SK-N-SH (cell line): ENCODE measurements around the gene THOP1. TPM values are rescaled to one million over a fixed set of nuclear protein-coding genes. Genes with fewer than 3 reads are reported as not detected.

ENCODE experiments used
- CTCF ChIA-PET: fragments of 300-600, 350-600 bp; formaldehyde crosslinking; extraction: SDS; loops from one replicate; lab custom pipeline; 2021; lab: Yijun Ruan, JAX
- POLR2A ChIA-PET: fragments of 350-600 bp; sonication (Branson Sonifier 250); formaldehyde crosslinking; extraction: SDS; loops from one replicate; lab custom pipeline; 2020; ENCODE audit warnings: antibody characterized with exemption, inconsistent platforms; lab: Yijun Ruan, JAX
- DNase-seq: peaks from one replicate; pipeline ENCODE4 v3.0.0; 2012
- H2AFZ ChIP-seq: fragments of 200-600 bp; sonication (generic); 2 replicates; pipeline ENCODE4 v1.8.1; 2016; ENCODE audit warnings: antibody characterized with exemption, mild to moderate bottlenecking, low read depth
- H3F3A ChIP-seq: fragments of 200-600 bp; sonication (generic); replicated peaks from 2 replicates; pipeline ENCODE3; 2016; ENCODE audit warnings: antibody characterized with exemption, mild to moderate bottlenecking; ENCODE audit not compliant: insufficient read depth
- H3K27ac ChIP-seq, 2 experiments: fragments of 200-500 bp in 1 of 2; fragments of 200-600 bp in 1 of 2; sonication (Bioruptor generic) in 1 of 2; sonication (generic), shearing (Covaris generic) in 1 of 2; 2 replicates each; pipeline versions ENCODE4 v1.5.1 to v1.6.1; 2014 to 2016; ENCODE audit warnings: low read depth in 2 of 2, inconsistent platforms in 1 of 2, low read length in 1 of 2, mild to moderate bottlenecking in 1 of 2, mixed read lengths in 1 of 2
- H3K27me3 ChIP-seq: fragments of 200-600 bp; sonication (generic), shearing (Covaris generic); 2 replicates; pipeline ENCODE4 v1.6.1; 2016; ENCODE audit warnings: mixed run types; ENCODE audit not compliant: insufficient read depth
- H3K36me3 ChIP-seq, 2 experiments: fragments of 200-500 bp in 1 of 2; fragments of 200-600 bp in 1 of 2; sonication (Bioruptor generic) in 1 of 2; sonication (generic) in 1 of 2; replicated peaks in 1 of 2; 2 replicates each; pipeline versions ENCODE3 to v1.5.1; 2014 to 2016; ENCODE audit warnings: low read length in 1 of 2, mild to moderate bottlenecking in 1 of 2; ENCODE audit not compliant: insufficient read depth in 2 of 2, control insufficient read depth in 1 of 2
- H3K4me1 ChIP-seq, 2 experiments: fragments of 200-500 bp in 1 of 2; fragments of 200-600 bp in 1 of 2; sonication (Bioruptor generic) in 1 of 2; sonication (generic), shearing (Covaris generic) in 1 of 2; 2 replicates each; pipeline versions ENCODE4 v1.5.1 to v1.6.1; 2014 to 2016; ENCODE audit warnings: low read depth in 1 of 2, low read length in 1 of 2, mixed run types in 1 of 2; ENCODE audit not compliant: insufficient read depth in 2 of 2, control insufficient read depth in 1 of 2
- H3K4me2 ChIP-seq: fragments of 200-600 bp; sonication (generic), shearing (Covaris generic); 2 replicates; pipeline ENCODE4 v1.6.1; 2017; ENCODE audit warnings: mixed run types
- H3K4me3 ChIP-seq, 2 experiments: fragments of 200-500 bp in 1 of 2; fragments of 200-600 bp in 1 of 2; sonication (Bioruptor generic) in 1 of 2; sonication (generic), shearing (Covaris generic) in 1 of 2; 2 replicates each; pipeline versions ENCODE4 v1.5.1 to v1.8.1; 2014 to 2016; ENCODE audit warnings: low read depth in 2 of 2, inconsistent platforms in 1 of 2, low read length in 1 of 2, mild to moderate bottlenecking in 1 of 2, mixed read lengths in 1 of 2, moderate library complexity in 1 of 2
- H3K79me2 ChIP-seq: fragments of 200-600 bp; sonication (generic); 2 replicates; pipeline ENCODE4 v1.8.1; 2017; ENCODE audit warnings: mild to moderate bottlenecking; ENCODE audit not compliant: insufficient read depth
- H3K9ac ChIP-seq: fragments of 200-600 bp; sonication (generic); 2 replicates; pipeline ENCODE4 v1.6.1; 2017; ENCODE audit warnings: mixed run types
- H3K9me2 ChIP-seq: fragments of 200-600 bp; sonication (generic); 2 replicates; pipeline ENCODE4 v1.6.1; 2017; ENCODE audit warnings: mixed run types
- H3K9me3 ChIP-seq: fragments of 200-600 bp; sonication (generic); 2 replicates; pipeline ENCODE4 v1.6.1; 2017; ENCODE audit warnings: mixed run types, mild to moderate bottlenecking, moderate library complexity
- H4K20me1 ChIP-seq: fragments of 200-600 bp; sonication (generic); 2 replicates; pipeline ENCODE4 v1.6.1; 2017; ENCODE audit warnings: mild to moderate bottlenecking, mixed run types; ENCODE audit not compliant: insufficient read depth
- CTCF ChIP-seq: fragments of 200-600 bp; sonication (generic); IDR thresholded peaks from 2 replicates; pipeline ENCODE4 v1.6.1; 2017; ENCODE audit warnings: antibody characterized with exemption, mild to moderate bottlenecking, moderate library complexity
- FOSL2 ChIP-seq: IDR thresholded peaks from 2 replicates; pipeline ENCODE4 v1.4.0; 2012; ENCODE audit warnings: low read depth, mild to moderate bottlenecking, moderate library complexity, borderline replicate concordance
- MAX ChIP-seq: IDR thresholded peaks from 2 replicates; pipeline ENCODE4 v1.4.0; 2012; ENCODE audit warnings: low read depth
- NFIC ChIP-seq: IDR thresholded peaks from 2 replicates; pipeline ENCODE4 v1.4.0; 2012; ENCODE audit warnings: borderline replicate concordance
- POLR2AphosphoS5 ChIP-seq: IDR thresholded peaks from 2 replicates; pipeline ENCODE4 v1.6.1; 2012; ENCODE audit warnings: low read depth, low read length
- RCOR1 ChIP-seq: fragments of 150-350 bp; IDR thresholded peaks from 2 replicates; pipeline ENCODE4 v1.6.1; 2017; ENCODE audit warnings: antibody characterized with exemption, low read length
- RFX5 ChIP-seq: IDR thresholded peaks from 2 replicates; pipeline ENCODE4 v1.6.1; 2012; ENCODE audit warnings: mild to moderate bottlenecking, improper control_type of control experiment, low read length
- RXRA ChIP-seq: IDR thresholded peaks from 2 replicates; pipeline ENCODE4 v1.4.0; 2012; ENCODE audit warnings: low read depth, mild to moderate bottlenecking, borderline replicate concordance
- SIN3A ChIP-seq: IDR thresholded peaks from 2 replicates; pipeline ENCODE4 v1.6.1; 2012; ENCODE audit warnings: low read depth, mild to moderate bottlenecking, low read length, moderate library complexity, borderline replicate concordance
- TCF12 ChIP-seq: IDR thresholded peaks from 2 replicates; pipeline ENCODE4 v1.4.0; 2012
- TEAD4 ChIP-seq: IDR thresholded peaks from 2 replicates; pipeline ENCODE4 v1.4.0; 2012; ENCODE audit warnings: mild to moderate bottlenecking, borderline replicate concordance; ENCODE audit not compliant: insufficient read depth
- WGBS: methylation state at CpG from one replicate; pipeline ENCODE4 v1.1.6; 2017; ENCODE audit warnings: low lambda C conversion rate; 5-methylcytosine and 5-hydroxymethylcytosine counted together
- polyA plus RNA-seq, 3 experiments: library from polyadenylated mRNA; depleted of rRNA; stranded (reverse); fragments of >200 nt; gene quantifications; 2 replicates each; pipeline ENCODE4 v1.2.3, GENCODE V29; 2012
- TF ChIP-seq, protein P1 (sequence below): fragments of 150-350 bp; IDR thresholded peaks from 2 replicates; pipeline ENCODE4 v1.6.1; 2017; ENCODE audit warnings: antibody characterized with exemption, low read length, low read depth, borderline replicate concordance
- TF ChIP-seq, protein P2 (sequence below): fragments of 150-350 bp; IDR thresholded peaks from 2 replicates; pipeline ENCODE4 v1.6.1; 2016; ENCODE audit warnings: mild to moderate bottlenecking, low read depth, low read length
- TF ChIP-seq, protein P3 (sequence below): IDR thresholded peaks from 2 replicates; pipeline ENCODE4; 2012
- TF ChIP-seq, protein P4 (sequence below): IDR thresholded peaks from 2 replicates; pipeline ENCODE4 v1.6.1; 2012; ENCODE audit warnings: mild to moderate bottlenecking, low read depth, low read length, moderate library complexity

THOP1 gene
- polyA plus RNA-seq, 1 of the 3 experiments (the other 2 are of a cell fraction): 138 TPM

GRCh38 chr19:2797280-2797679 lies 12.0 kb downstream of the THOP1 start:
- Histone ChIP-seq H3K9ac (no peak overlapping the region), H2AFZ (no peak overlapping the region), H3K4me2 (no peak overlapping the region), H3K36me3 (peaks cover 11 to 47% of the 10 kb centered on the region in 2 experiments), H3K79me2 (no peaks in the 10 kb centered on the region), H3K9me2 (no peaks in the 10 kb centered on the region), H3F3A (no peaks in the 10 kb centered on the region), H3K9me3 (no peaks in the 10 kb centered on the region), H3K27ac (no peak overlapping the region), H3K27me3 (no peaks in the 10 kb centered on the region), H3K4me1 (no peaks in the 10 kb centered on the region), H3K4me3 (no peak overlapping the region), H4K20me1 (no peaks in the 10 kb centered on the region; the same call in 1 of the 2 replicates)
- POLR2A ChIA-PET: no interaction called here
- TF ChIP-seq NFIC (no peak), RXRA (no peak), RCOR1 (no peak), POLR2AphosphoS5 (no peak), FOSL2 (no peak)
- TF ChIP-seq, protein P1, sequence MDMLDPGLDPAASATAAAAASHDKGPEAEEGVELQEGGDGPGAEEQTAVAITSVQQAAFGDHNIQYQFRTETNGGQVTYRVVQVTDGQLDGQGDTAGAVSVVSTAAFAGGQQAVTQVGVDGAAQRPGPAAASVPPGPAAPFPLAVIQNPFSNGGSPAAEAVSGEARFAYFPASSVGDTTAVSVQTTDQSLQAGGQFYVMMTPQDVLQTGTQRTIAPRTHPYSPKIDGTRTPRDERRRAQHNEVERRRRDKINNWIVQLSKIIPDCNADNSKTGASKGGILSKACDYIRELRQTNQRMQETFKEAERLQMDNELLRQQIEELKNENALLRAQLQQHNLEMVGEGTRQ: no peak
- TF ChIP-seq, protein P2, sequence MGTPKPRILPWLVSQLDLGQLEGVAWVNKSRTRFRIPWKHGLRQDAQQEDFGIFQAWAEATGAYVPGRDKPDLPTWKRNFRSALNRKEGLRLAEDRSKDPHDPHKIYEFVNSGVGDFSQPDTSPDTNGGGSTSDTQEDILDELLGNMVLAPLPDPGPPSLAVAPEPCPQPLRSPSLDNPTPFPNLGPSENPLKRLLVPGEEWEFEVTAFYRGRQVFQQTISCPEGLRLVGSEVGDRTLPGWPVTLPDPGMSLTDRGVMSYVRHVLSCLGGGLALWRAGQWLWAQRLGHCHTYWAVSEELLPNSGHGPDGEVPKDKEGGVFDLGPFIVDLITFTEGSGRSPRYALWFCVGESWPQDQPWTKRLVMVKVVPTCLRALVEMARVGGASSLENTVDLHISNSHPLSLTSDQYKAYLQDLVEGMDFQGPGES: no peak
- WGBS: 96% methylated on average over 8 of the region's 15 CpGs
- CTCF ChIA-PET: interaction anchor here (1.1 to 1.2 kb wide), 2 partner anchors 22 to 71 kb away, joined by 3 to 6 read pairs; partner anchors contain the start of gene ZNF554
- DNase-seq: no peak

GRCh38 chr19:2798158-2798685 lies 12.9 kb downstream of the THOP1 start:
- ChIA-PET CTCF (no interaction called here), POLR2A (interaction anchor here (1.2 kb wide), 1 partner anchor 15 kb away, joined by 3 read pairs; the partner anchor contains the start of gene SGTA)
- Histone ChIP-seq H3F3A (no peaks in the 10 kb centered on the region), H3K4me2 (no peak overlapping the region), H3K4me1 (no peaks in the 10 kb centered on the region), H4K20me1 (no peaks in the 10 kb centered on the region; the same call in 1 of the 2 replicates), H3K36me3 (peaks cover 11 to 48% of the 10 kb centered on the region in 2 experiments), H3K9ac (no peak overlapping the region), H3K9me2 (no peaks in the 10 kb centered on the region), H2AFZ (no peak overlapping the region), H3K9me3 (no peaks in the 10 kb centered on the region), H3K4me3 (no peak overlapping the region), H3K79me2 (no peaks in the 10 kb centered on the region), H3K27ac (no peak overlapping the region), H3K27me3 (no peaks in the 10 kb centered on the region)
- DNase-seq: no peak
- TF ChIP-seq POLR2AphosphoS5 (no peak), TEAD4 (no peak), TCF12 (no peak), SIN3A (no peak), CTCF (no peak), RFX5 (no peak), RCOR1 (no peak), MAX (no peak), FOSL2 (no peak)
- TF ChIP-seq, protein P3, sequence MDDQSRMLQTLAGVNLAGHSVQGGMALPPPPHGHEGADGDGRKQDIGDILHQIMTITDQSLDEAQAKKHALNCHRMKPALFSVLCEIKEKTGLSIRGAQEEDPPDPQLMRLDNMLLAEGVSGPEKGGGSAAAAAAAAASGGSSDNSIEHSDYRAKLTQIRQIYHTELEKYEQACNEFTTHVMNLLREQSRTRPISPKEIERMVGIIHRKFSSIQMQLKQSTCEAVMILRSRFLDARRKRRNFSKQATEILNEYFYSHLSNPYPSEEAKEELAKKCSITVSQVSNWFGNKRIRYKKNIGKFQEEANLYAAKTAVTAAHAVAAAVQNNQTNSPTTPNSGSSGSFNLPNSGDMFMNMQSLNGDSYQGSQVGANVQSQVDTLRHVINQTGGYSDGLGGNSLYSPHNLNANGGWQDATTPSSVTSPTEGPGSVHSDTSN: no peak
- TF ChIP-seq, protein P4, sequence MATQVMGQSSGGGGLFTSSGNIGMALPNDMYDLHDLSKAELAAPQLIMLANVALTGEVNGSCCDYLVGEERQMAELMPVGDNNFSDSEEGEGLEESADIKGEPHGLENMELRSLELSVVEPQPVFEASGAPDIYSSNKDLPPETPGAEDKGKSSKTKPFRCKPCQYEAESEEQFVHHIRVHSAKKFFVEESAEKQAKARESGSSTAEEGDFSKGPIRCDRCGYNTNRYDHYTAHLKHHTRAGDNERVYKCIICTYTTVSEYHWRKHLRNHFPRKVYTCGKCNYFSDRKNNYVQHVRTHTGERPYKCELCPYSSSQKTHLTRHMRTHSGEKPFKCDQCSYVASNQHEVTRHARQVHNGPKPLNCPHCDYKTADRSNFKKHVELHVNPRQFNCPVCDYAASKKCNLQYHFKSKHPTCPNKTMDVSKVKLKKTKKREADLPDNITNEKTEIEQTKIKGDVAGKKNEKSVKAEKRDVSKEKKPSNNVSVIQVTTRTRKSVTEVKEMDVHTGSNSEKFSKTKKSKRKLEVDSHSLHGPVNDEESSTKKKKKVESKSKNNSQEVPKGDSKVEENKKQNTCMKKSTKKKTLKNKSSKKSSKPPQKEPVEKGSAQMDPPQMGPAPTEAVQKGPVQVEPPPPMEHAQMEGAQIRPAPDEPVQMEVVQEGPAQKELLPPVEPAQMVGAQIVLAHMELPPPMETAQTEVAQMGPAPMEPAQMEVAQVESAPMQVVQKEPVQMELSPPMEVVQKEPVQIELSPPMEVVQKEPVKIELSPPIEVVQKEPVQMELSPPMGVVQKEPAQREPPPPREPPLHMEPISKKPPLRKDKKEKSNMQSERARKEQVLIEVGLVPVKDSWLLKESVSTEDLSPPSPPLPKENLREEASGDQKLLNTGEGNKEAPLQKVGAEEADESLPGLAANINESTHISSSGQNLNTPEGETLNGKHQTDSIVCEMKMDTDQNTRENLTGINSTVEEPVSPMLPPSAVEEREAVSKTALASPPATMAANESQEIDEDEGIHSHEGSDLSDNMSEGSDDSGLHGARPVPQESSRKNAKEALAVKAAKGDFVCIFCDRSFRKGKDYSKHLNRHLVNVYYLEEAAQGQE: no peak
- TF ChIP-seq, protein P2: no peak
- WGBS: 94% methylated on average over 16 of the region's 16 CpGs
